Iris pigment epithelial cell (primary cell): ENCODE results near the gene LRIG1.

Experiments used
- DNase-seq: peaks from one replicate; pipeline ENCODE4 v3.0.0-alpha.2; 2011; ENCODE audit warnings: low read depth

The LRIG1 gene

GRCh38 chr3:66470956-66471686, 29.7 kb downstream of the LRIG1 start:
- no peak for DNase-seq

GRCh38 chr3:66470285-66470684, 30.5 kb downstream of the LRIG1 start:
- DNase-seq: no peak

- DNase-seq: peak; percentile 53
Measured at GRCh38 chr3:66469220-66469640, 31.6 kb downstream of the LRIG1 start.

GRCh38 chr3:66467996-66468735, 32.7 kb downstream of the LRIG1 start:
- peak; percentile 83 for DNase-seq

GRCh38 chr3:66466606-66467270, 34.1 kb downstream of the LRIG1 start:
- no peak for DNase-seq

- DNase-seq: no peak
Measured at GRCh38 chr3:66465587-66465986, 35.2 kb downstream of the LRIG1 start.

- DNase-seq: no peak
Measured at GRCh38 chr3:66465034-66465433, 35.8 kb downstream of the LRIG1 start.

GRCh38 chr3:66464512-66464894, 36.3 kb downstream of the LRIG1 start:
- no peak for DNase-seq

- no peak for DNase-seq
Measured at GRCh38 chr3:66463730-66464511, 36.9 kb downstream of the LRIG1 start.

- no peak for DNase-seq
Measured at GRCh38 chr3:66463054-66463631, 37.7 kb downstream of the LRIG1 start.

GRCh38 chr3:66457252-66457651, 43.6 kb downstream of the LRIG1 start:
- DNase-seq: no peak

GRCh38 chr3:66456711-66457173, 44.1 kb downstream of the LRIG1 start:
- DNase-seq: no peak

- DNase-seq: no peak
Measured at GRCh38 chr3:66454464-66454859, 46.4 kb downstream of the LRIG1 start.

- no peak for DNase-seq
Measured at GRCh38 chr3:66453651-66454463, 47.0 kb downstream of the LRIG1 start.

GRCh38 chr3:66452303-66453011, 48.4 kb downstream of the LRIG1 start:
- DNase-seq: no peak

GRCh38 chr3:66451766-66452165, 49.1 kb downstream of the LRIG1 start:
- DNase-seq: no peak

GRCh38 chr3:66450390-66451022, 50.3 kb downstream of the LRIG1 start:
- DNase-seq: peak; percentile 75

GRCh38 chr3:66449411-66449974, 51.3 kb downstream of the LRIG1 start:
- no peak for DNase-seq

GRCh38 chr3:66444146-66444644, 56.6 kb downstream of the LRIG1 start:
- no peak for DNase-seq
